Fibroblast of the aortic adventitia (primary cell): ENCODE data around the gene ASAP2. TPM values are rescaled to one million over a fixed set of nuclear protein-coding genes. Genes with fewer than 3 reads are reported as not detected.

ENCODE experiments used
- DNase-seq: peaks from one replicate; pipeline ENCODE4 v3.0.0-alpha.2; 2010; ENCODE audit warnings: low read depth
- H3K4me3 ChIP-seq: 2 replicates; pipeline ENCODE4 v1.5.1; 2011; ENCODE audit warnings: low read depth, mild to moderate bottlenecking, control low read depth, low read length, moderate library complexity
- total RNA-seq: library from RNA; depleted of rRNA; stranded (reverse); fragments of >200 nt; gene quantifications from 2 replicates; pipeline ENCODE4 v1.2.3, GENCODE V29; 2012; ENCODE audit warnings: low replicate concordance
- TF ChIP-seq, protein P1 (sequence below): IDR thresholded peaks from 2 replicates; pipeline ENCODE4 v1.5.1; 2011; ENCODE audit warnings: mild to moderate bottlenecking, low read length, control low read depth, inconsistent platforms; ENCODE audit not compliant: insufficient read depth

Gene ASAP2
- total RNA-seq, 1 donor, result 76.4 TPM

DNA sequence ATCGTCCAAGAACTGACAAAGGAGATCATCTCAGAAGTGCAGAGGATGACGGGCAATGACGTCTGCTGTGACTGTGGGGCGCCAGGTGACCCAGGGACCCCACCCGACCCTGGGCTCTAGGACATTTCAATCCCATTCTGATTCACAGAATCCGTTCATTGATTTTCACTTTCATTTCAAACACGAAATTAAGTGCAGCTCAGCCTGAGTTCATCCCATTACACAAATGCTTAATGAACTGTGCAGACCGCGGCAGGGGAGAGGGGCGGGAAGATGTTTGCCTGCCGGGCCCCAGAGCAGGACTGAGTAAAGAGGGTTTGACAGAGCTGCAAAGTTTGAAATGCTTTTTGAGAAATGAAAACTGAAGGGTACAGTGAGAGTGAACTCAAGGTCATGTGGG lies 149.6 kb downstream of the ASAP2 start:
- TF ChIP-seq, protein P1, sequence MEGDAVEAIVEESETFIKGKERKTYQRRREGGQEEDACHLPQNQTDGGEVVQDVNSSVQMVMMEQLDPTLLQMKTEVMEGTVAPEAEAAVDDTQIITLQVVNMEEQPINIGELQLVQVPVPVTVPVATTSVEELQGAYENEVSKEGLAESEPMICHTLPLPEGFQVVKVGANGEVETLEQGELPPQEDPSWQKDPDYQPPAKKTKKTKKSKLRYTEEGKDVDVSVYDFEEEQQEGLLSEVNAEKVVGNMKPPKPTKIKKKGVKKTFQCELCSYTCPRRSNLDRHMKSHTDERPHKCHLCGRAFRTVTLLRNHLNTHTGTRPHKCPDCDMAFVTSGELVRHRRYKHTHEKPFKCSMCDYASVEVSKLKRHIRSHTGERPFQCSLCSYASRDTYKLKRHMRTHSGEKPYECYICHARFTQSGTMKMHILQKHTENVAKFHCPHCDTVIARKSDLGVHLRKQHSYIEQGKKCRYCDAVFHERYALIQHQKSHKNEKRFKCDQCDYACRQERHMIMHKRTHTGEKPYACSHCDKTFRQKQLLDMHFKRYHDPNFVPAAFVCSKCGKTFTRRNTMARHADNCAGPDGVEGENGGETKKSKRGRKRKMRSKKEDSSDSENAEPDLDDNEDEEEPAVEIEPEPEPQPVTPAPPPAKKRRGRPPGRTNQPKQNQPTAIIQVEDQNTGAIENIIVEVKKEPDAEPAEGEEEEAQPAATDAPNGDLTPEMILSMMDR, result no peak
- H3K4me3 ChIP-seq, result no peak overlapping the region
- no peak for DNase-seq

GRCh38 chr2:9358846-9359245 lies 152.2 kb downstream of the ASAP2 start:
- no peak for DNase-seq
- TF ChIP-seq, protein P1, result no peak
- no peak overlapping the region for H3K4me3 ChIP-seq

- TF ChIP-seq, protein P1, result no peak
- no peak for DNase-seq
- H3K4me3 ChIP-seq, result no peak overlapping the region
Measured at GRCh38 chr2:9359463-9359862, 152.9 kb downstream of the ASAP2 start.

- no peak for DNase-seq
- H3K4me3 ChIP-seq, result no peak overlapping the region
- TF ChIP-seq, protein P1, result no peak
Measured at GRCh38 chr2:9360110-9360509, 153.5 kb downstream of the ASAP2 start.

DNA sequence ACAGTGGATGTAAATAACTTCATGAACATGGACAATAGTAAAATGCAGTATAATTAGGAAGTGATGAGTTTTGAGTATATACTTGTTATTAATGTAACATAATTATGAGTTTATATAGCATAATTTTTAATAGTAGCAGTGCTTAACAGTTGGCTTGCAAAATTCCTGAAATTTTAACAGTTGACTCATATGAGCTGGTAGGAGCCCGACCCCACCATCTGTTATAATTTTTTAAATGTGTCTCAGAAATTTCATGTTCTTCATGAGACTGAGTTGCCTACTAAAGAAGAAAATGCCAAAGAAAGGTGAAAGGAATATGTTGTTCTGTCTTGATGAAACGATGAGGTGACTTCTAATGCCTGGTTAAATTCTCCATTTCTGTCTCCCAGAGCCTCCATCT lies 154.1 kb downstream of the ASAP2 start:
- TF ChIP-seq, protein P1, result no peak
- peak; percentile 17 for DNase-seq
- no peak overlapping the region for H3K4me3 ChIP-seq

- no peak for DNase-seq
- H3K4me3 ChIP-seq, result no peak overlapping the region
- TF ChIP-seq, protein P1, result no peak
Measured at GRCh38 chr2:9364373-9364772, 157.8 kb downstream of the ASAP2 start.

GRCh38 chr2:9364791-9365497 lies 158.3 kb downstream of the ASAP2 start:
- peak; percentile 35 for DNase-seq
- H3K4me3 ChIP-seq, result no peak overlapping the region
- TF ChIP-seq, protein P1, result no peak
